CD14-positive monocyte (primary cell): ENCODE results near the gene SPACDR. TPM values are rescaled to one million over a fixed set of nuclear protein-coding genes. Genes with fewer than 3 reads are reported as not detected.

ENCODE experiments used
- DNase-seq, 3 donors: peaks; one replicate each; pipeline ENCODE4 v3.0.0-alpha.2; 2011 to 2022
- H2AFZ ChIP-seq: 2 replicates; pipeline ENCODE4 v1.6.0; 2012; ENCODE audit warnings: mild to moderate bottlenecking, low read depth, low read length, inconsistent platforms; ENCODE audit not compliant: insufficient read depth, poor library complexity, severe bottlenecking
- H3K27ac ChIP-seq, 2 donors: 1 replicate in 1 of 2; 2 replicates in 1 of 2; pipeline ENCODE4 v1.5.1; 2012 to 2013; ENCODE audit warnings: low read length in 2 of 2, control low read depth in 1 of 2, inconsistent platforms in 1 of 2, low read depth in 1 of 2, mild to moderate bottlenecking in 1 of 2
- H3K27me3 ChIP-seq, 2 donors: one replicate each; pipeline versions ENCODE4 v1.6.0 to v1.6.1; 2011 to 2013; ENCODE audit warnings: low read length in 2 of 2; ENCODE audit not compliant: control insufficient read depth in 2 of 2, insufficient read depth in 2 of 2
- H3K36me3 ChIP-seq, 2 donors: replicated peaks in 1 of 2; 1 replicate in 1 of 2; 2 replicates in 1 of 2; pipeline versions ENCODE4 v1.5.1 to v1.6.1; 2012 to 2013; ENCODE audit warnings: low read length in 2 of 2, control low read depth in 1 of 2, inconsistent platforms in 1 of 2, mild to moderate bottlenecking in 1 of 2; ENCODE audit not compliant: insufficient read depth in 2 of 2, control insufficient read depth in 1 of 2
- H3K4me1 ChIP-seq, 2 donors: 1 replicate in 1 of 2; 2 replicates in 1 of 2; pipeline versions ENCODE4 v1.5.1 to v1.6.1; 2012 to 2013; ENCODE audit warnings: low read length in 2 of 2, control low read depth in 1 of 2, inconsistent platforms in 1 of 2, mild to moderate bottlenecking in 1 of 2, moderate library complexity in 1 of 2; ENCODE audit not compliant: insufficient read depth in 2 of 2, control insufficient read depth in 1 of 2
- H3K4me2 ChIP-seq: replicated peaks from 2 replicates; pipeline ENCODE3; 2012; ENCODE audit warnings: low read length, moderate library complexity, mild to moderate bottlenecking; ENCODE audit not compliant: poor library complexity, severe bottlenecking; ENCODE audit errors: extremely low read depth
- H3K4me3 ChIP-seq, 3 experiments: fragments of 200-600 bp in 1 of 3; sonication (generic) in 1 of 3; replicated peaks in 1 of 3; 1 replicate in 2 of 3; 2 replicates in 1 of 3; pipeline ENCODE4 v1.5.1; 2011 to 2013; ENCODE audit warnings: low read length in 3 of 3, mild to moderate bottlenecking in 3 of 3, control low read depth in 2 of 3, low read depth in 2 of 3, inconsistent platforms in 1 of 3, moderate library complexity in 1 of 3
- H3K79me2 ChIP-seq: 2 replicates; pipeline ENCODE4 v1.6.0; 2012; ENCODE audit warnings: mild to moderate bottlenecking, control low read depth, inconsistent platforms, low read length, moderate library complexity; ENCODE audit not compliant: insufficient read depth
- H3K9ac ChIP-seq: 2 replicates; pipeline ENCODE4 v1.6.0; 2017; ENCODE audit warnings: low read length, mild to moderate bottlenecking; ENCODE audit not compliant: insufficient read depth, poor library complexity, severe bottlenecking
- H3K9me3 ChIP-seq, 2 donors: replicated peaks in 1 of 2; 1 replicate in 1 of 2; 2 replicates in 1 of 2; pipeline versions ENCODE4 v1.5.1 to v1.6.1; 2012 to 2013; ENCODE audit warnings: low read length in 2 of 2, control low read depth in 1 of 2; ENCODE audit not compliant: control insufficient read depth in 1 of 2, insufficient read depth in 1 of 2
- H4K20me1 ChIP-seq: 2 replicates; pipeline ENCODE4 v1.6.0; 2012; ENCODE audit warnings: mild to moderate bottlenecking, low read length, control low read depth, moderate library complexity; ENCODE audit not compliant: insufficient read depth
- H3K27ac Mint-ChIP-seq, 7 donors: one replicate each; pipeline ENCODE4 v1.8.0; 2020; ENCODE audit warnings: mild to moderate bottlenecking in 7 of 7, mixed read lengths in 7 of 7, moderate library complexity in 6 of 7, inconsistent platforms in 2 of 7
- H3K27me3 Mint-ChIP-seq, 3 donors: one replicate each; pipeline ENCODE4 v1.8.0; 2021 to 2022; ENCODE audit warnings: low read depth in 3 of 3, mild to moderate bottlenecking in 3 of 3, mixed read lengths in 3 of 3, moderate library complexity in 3 of 3, inconsistent platforms in 1 of 3
- H3K36me3 Mint-ChIP-seq, 2 donors: one replicate each; pipeline ENCODE4 v1.8.0; 2020; ENCODE audit warnings: mixed read lengths in 2 of 2, inconsistent platforms in 1 of 2, mild to moderate bottlenecking in 1 of 2
- H3K4me1 Mint-ChIP-seq: one replicate; pipeline ENCODE4 v1.8.0; 2020; ENCODE audit warnings: mild to moderate bottlenecking, mixed read lengths
- H3K4me3 Mint-ChIP-seq, 2 donors: one replicate each; pipeline ENCODE4 v1.8.0; 2020; ENCODE audit warnings: mild to moderate bottlenecking in 2 of 2, mixed read lengths in 2 of 2, moderate library complexity in 1 of 2
- H3K9me3 Mint-ChIP-seq, 7 donors: one replicate each; pipeline ENCODE4 v1.8.0; 2020 to 2022; ENCODE audit warnings: mixed read lengths in 7 of 7, mild to moderate bottlenecking in 6 of 7, moderate library complexity in 6 of 7, inconsistent platforms in 2 of 7
- WGBS: methylation state at CpG from one replicate; pipeline ENCODE4 v1.1.5; 2013; ENCODE audit warnings: missing lambda C conversion rate; ENCODE audit not compliant: insufficient coverage; 5-methylcytosine and 5-hydroxymethylcytosine counted together
- intact Hi-C, 2 donors: fragments of 100-400 bp; cut with micrococcal nuclease; formaldehyde crosslinking; loops; one replicate each; pipeline versions ENCODE4 v1.15.0 to v1.15.1; 2023
- polyA plus RNA-seq, 3 donors: library from polyadenylated mRNA; depleted of rRNA in 1 of 3; unstranded in 2 of 3; stranded (reverse) in 1 of 3; fragments of 300-500 nt in 2 of 3; fragments of >200 nt in 1 of 3; fragmentation: Illumina TruSeq in 2 of 3; gene quantifications; 1 replicate in 2 of 3; 2 replicates in 1 of 3; pipeline ENCODE4 v1.2.3, GENCODE V29; 2012 to 2021
- TF ChIP-seq, protein P1 (sequence below): fragments of 200-600 bp; IDR thresholded peaks from one replicate; pipeline ENCODE4 v1.8.0; 2022; ENCODE audit warnings: antibody characterized with exemption, mild to moderate bottlenecking

The SPACDR gene
- polyA plus RNA-seq, 3 donors, result 0.40 to 2.5 TPM; not detected in 1

- H3K4me1 ChIP-seq, result peaks cover 4 to 13% of the 10 kb centered on the region in 2 donors
- no peak overlapping the region for H3K4me2 ChIP-seq
- no peak overlapping the region for H3K4me3 ChIP-seq
- Mint-ChIP-seq H3K36me3 (peaks cover 0 to 3% of the 10 kb centered on the region in 2 donors), H3K27me3 (peaks cover 38 to 59% (median 39%) of the 10 kb centered on the region in 3 donors), H3K4me1 (peaks cover 9% of the 10 kb centered on the region), H3K27ac (no peak overlapping the region), H3K9me3 (peaks cover 0 to 4% (median 1%) of the 10 kb centered on the region in 7 donors), H3K4me3 (no peak overlapping the region)
- H4K20me1 ChIP-seq, result no peaks in the 10 kb centered on the region
- peaks cover 5 to 30% of the 10 kb centered on the region in 2 donors for H3K27me3 ChIP-seq
- no peaks in the 10 kb centered on the region for H3K9me3 ChIP-seq
- H3K9ac ChIP-seq, result no peak overlapping the region
- no peaks in the 10 kb centered on the region for H3K79me2 ChIP-seq
- TF ChIP-seq, protein P1, sequence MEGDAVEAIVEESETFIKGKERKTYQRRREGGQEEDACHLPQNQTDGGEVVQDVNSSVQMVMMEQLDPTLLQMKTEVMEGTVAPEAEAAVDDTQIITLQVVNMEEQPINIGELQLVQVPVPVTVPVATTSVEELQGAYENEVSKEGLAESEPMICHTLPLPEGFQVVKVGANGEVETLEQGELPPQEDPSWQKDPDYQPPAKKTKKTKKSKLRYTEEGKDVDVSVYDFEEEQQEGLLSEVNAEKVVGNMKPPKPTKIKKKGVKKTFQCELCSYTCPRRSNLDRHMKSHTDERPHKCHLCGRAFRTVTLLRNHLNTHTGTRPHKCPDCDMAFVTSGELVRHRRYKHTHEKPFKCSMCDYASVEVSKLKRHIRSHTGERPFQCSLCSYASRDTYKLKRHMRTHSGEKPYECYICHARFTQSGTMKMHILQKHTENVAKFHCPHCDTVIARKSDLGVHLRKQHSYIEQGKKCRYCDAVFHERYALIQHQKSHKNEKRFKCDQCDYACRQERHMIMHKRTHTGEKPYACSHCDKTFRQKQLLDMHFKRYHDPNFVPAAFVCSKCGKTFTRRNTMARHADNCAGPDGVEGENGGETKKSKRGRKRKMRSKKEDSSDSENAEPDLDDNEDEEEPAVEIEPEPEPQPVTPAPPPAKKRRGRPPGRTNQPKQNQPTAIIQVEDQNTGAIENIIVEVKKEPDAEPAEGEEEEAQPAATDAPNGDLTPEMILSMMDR, result no peak
- H2AFZ ChIP-seq, result no peak overlapping the region
- intact Hi-C loops, result no loop called here
- H3K27ac ChIP-seq, result no peak overlapping the region
- no peaks in the 10 kb centered on the region for H3K36me3 ChIP-seq
- WGBS, result 97% methylated on average over 4 of the region's 5 CpGs
- no peak for DNase-seq
Observed at GRCh38 chr7:100491192-100491578, 27.1 kb upstream of the SPACDR start.

GRCh38 chr7:100490483-100491191, 26.6 kb upstream of the SPACDR start:
- Histone ChIP-seq H4K20me1 (no peaks in the 10 kb centered on the region), H3K4me3 (no peak overlapping the region), H3K4me2 (no peak overlapping the region), H3K79me2 (no peaks in the 10 kb centered on the region), H3K36me3 (no peaks in the 10 kb centered on the region), H3K9me3 (no peaks in the 10 kb centered on the region), H3K9ac (no peak overlapping the region), H3K4me1 (peaks cover 4 to 13% of the 10 kb centered on the region in 2 donors), H2AFZ (no peak overlapping the region), H3K27me3 (peaks cover 5 to 30% of the 10 kb centered on the region in 2 donors), H3K27ac (no peak overlapping the region)
- Mint-ChIP-seq H3K27ac (no peak overlapping the region), H3K9me3 (peaks cover 0 to 4% (median 1%) of the 10 kb centered on the region in 7 donors), H3K27me3 (peaks cover 35 to 54% (median 37%) of the 10 kb centered on the region in 3 donors), H3K36me3 (peaks cover 0 to 3% of the 10 kb centered on the region in 2 donors), H3K4me3 (no peak overlapping the region), H3K4me1 (peaks cover 9% of the 10 kb centered on the region)
- intact Hi-C loops, result no loop called here
- TF ChIP-seq, protein P1, result no peak
- WGBS, result 90% methylated on average over 10 of the region's 25 CpGs
- DNase-seq, result no peak
